WERI-Rb-1 (cell line): ENCODE measurements around the gene COL23A1.
"Not testable (repeated sequence)": the region's sequence is repeated elsewhere in the genome, so short reads cannot be mapped to it uniquely, and the experiment has no call there.

Source experiments
- DNase-seq: peaks from one replicate; pipeline ENCODE4 v3.0.0-alpha.2; 2020
- H3K27ac ChIP-seq: fragments of 250-450 bp; sonication (Bioruptor Pico); 2 replicates; pipeline ENCODE4 v1.5.1; 2020; ENCODE audit warnings: mild to moderate bottlenecking, moderate library complexity
- H3K27me3 ChIP-seq: fragments of 250-450 bp; sonication (Bioruptor Pico); 2 replicates; pipeline ENCODE4 v1.5.1; 2021; ENCODE audit warnings: mild to moderate bottlenecking, low read depth, moderate library complexity; ENCODE audit not compliant: insufficient read depth, severe bottlenecking
- H3K36me3 ChIP-seq: fragments of 250-450 bp; sonication (Bioruptor Pico); 2 replicates; pipeline ENCODE4 v1.5.1; 2020; ENCODE audit warnings: mild to moderate bottlenecking, moderate library complexity
- H3K4me3 ChIP-seq: 2 replicates; pipeline ENCODE4 v1.5.1; 2011; ENCODE audit warnings: low read depth, mild to moderate bottlenecking, control low read depth, low read length
- H3K9me3 ChIP-seq: fragments of 250-450 bp; sonication (Bioruptor Pico); 2 replicates; pipeline ENCODE4 v1.5.1; 2021; ENCODE audit warnings: mild to moderate bottlenecking, moderate library complexity; ENCODE audit not compliant: severe bottlenecking
- TF ChIP-seq, protein P1 (sequence below): IDR thresholded peaks from 2 replicates; pipeline ENCODE4 v1.5.1; 2011; ENCODE audit warnings: low read depth, mild to moderate bottlenecking, control low read depth, inconsistent platforms, low read length

The COL23A1 gene

DNA sequence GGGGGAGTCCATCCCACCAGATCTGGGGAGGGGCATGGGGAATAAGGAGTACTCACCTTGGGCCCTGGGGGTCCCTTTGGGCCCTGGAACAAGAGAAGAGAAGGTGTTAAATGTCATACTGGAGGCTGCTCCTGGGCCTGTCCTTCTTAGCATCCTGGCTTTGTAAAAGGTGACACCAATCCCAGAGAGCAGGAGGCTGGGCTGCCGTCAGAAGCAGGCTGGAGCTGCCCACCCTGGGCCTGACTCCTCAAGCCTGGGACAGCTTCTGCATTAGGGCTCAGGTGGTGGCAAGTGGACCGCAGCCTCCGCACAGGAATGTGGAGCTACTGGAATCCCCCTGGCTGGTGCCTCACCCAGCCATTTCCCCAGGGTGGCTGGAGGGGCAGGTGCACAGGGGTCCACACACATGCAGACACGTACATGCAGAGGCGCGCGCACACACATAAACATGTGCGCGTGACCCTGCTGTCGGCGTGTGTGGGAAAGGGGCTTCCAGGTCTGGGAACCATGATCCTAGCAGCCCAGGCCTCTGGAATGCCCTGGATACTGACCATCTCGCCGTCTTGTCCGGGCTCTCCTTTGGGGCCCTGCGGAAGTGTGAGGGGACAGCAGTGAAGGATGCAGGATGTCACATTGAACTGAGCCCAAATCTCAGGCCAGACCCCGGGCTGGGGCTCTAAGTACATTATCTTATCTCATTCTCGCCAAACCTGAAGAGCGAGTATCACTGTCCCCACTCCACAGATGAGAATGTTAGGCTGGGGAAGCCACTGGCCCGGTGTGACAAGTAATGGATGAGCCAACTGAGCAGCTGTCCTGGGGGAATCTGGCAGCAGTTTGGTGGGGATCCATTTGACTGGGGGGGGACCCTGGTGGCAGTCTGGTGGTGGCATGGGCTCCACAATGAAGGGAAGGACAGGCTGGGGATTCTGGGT is 328.3 kb downstream of the COL23A1 start:
- no peak for DNase-seq
- Histone ChIP-seq H3K4me3 (no peak overlapping the region), H3K27ac (no peak overlapping the region), H3K27me3 (no peaks in the 10 kb centered on the region), H3K36me3 (no peaks in the 10 kb centered on the region), H3K9me3 (no peaks in the 10 kb centered on the region)
- TF ChIP-seq, protein P1, sequence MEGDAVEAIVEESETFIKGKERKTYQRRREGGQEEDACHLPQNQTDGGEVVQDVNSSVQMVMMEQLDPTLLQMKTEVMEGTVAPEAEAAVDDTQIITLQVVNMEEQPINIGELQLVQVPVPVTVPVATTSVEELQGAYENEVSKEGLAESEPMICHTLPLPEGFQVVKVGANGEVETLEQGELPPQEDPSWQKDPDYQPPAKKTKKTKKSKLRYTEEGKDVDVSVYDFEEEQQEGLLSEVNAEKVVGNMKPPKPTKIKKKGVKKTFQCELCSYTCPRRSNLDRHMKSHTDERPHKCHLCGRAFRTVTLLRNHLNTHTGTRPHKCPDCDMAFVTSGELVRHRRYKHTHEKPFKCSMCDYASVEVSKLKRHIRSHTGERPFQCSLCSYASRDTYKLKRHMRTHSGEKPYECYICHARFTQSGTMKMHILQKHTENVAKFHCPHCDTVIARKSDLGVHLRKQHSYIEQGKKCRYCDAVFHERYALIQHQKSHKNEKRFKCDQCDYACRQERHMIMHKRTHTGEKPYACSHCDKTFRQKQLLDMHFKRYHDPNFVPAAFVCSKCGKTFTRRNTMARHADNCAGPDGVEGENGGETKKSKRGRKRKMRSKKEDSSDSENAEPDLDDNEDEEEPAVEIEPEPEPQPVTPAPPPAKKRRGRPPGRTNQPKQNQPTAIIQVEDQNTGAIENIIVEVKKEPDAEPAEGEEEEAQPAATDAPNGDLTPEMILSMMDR: no peak

DNA sequence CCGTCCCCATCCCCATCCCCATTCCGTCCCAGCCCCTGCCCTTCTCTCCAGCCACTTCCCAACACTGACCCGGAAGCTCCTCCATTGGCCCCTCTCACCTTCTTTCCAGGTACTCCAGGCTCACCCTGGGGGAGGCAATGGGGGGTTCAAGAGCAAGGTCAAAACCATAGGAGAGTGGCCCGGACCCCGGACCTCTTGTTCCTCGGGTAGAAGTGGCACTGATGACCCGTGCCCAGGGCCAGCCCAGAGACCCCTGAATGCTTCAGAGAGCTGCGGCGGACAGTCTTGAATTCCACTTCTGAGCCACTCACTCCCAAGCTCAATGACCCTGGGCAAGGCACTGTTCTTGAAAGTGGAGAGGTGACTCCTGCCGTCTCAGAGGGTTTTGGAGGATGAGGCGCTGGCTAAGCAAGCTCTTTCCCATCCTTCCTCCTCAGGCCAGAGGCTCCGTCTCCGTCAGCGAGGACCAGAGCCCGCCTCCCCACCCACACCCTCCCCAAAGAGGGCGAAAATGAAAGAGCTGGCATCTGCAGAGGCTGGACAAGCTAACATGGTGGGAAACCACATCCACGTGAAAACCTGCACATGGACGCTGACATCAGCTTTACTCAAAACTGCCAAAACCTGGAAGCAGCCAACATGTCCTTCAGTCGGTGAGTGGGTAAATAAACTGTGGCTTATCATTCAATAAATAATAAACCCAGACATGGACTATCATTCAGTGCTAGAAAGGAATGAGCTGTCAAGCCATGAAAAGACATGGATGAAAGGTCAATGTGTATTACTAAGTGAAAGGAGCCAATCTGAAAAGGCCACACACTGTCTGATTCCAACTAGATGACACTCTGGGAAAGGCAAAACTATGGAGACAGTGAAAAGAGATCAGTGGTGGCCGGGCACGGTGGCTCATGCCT is 330.3 kb downstream of the COL23A1 start:
- Histone ChIP-seq H3K27me3 (no peaks in the 10 kb centered on the region), H3K36me3 (no peaks in the 10 kb centered on the region), H3K9me3 (no peaks in the 10 kb centered on the region), H3K27ac (no peak overlapping the region), H3K4me3 (no peak overlapping the region)
- no peak for DNase-seq
- TF ChIP-seq, protein P1: no peak

DNA sequence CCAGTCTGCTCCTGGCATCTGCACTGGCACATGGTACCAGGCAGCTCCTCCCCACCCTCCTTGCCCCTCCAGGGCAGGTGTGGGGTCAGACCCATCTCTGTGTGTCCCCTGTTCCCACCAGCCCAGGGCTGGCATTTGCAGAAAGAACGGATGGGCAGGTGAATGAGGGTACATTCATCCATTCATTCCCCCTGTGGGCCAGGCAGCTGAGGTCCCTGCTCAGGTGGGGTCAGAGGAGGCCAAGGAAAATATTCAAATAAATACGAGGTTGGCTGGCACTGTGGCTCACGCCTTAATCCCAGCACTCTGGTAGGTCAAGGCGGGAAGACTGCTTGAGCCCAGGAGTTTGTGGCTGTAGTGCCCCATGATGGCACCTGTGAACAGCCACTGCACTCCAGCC is 332.5 kb downstream of the COL23A1 start:
- TF ChIP-seq, protein P1: no peak
- DNase-seq: no peak
- Histone ChIP-seq H3K9me3 (no peaks in the 10 kb centered on the region), H3K27me3 (no peaks in the 10 kb centered on the region), H3K27ac (no peak overlapping the region), H3K4me3 (no peak overlapping the region), H3K36me3 (no peaks in the 10 kb centered on the region)

DNA sequence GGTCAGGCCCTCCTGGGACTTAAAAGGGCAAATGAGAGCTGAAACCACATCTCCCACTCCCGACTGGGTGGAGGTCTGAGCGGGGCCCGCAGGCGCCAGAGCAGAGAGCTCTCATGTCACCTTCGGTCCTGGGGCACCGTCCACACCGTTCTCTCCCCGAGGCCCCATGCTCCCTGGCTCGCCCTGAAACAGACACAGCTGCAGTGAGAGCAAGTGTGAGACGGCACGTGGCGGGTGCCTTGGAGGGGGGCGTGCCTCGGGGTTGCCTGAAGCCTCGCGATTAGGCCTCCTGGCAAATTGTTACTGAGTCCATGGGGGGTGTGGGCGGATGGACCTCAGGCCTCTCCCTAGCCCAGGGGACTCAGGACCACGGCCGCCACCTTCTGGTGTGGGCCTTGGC is 333.4 kb downstream of the COL23A1 start:
- no peak overlapping the region for H3K27ac ChIP-seq
- DNase-seq: no peak
- H3K4me3 ChIP-seq: no peak overlapping the region
- H3K36me3 ChIP-seq: no peaks in the 10 kb centered on the region
- TF ChIP-seq, protein P1: no peak
- no peaks in the 10 kb centered on the region for H3K27me3 ChIP-seq
- no peaks in the 10 kb centered on the region for H3K9me3 ChIP-seq

DNA sequence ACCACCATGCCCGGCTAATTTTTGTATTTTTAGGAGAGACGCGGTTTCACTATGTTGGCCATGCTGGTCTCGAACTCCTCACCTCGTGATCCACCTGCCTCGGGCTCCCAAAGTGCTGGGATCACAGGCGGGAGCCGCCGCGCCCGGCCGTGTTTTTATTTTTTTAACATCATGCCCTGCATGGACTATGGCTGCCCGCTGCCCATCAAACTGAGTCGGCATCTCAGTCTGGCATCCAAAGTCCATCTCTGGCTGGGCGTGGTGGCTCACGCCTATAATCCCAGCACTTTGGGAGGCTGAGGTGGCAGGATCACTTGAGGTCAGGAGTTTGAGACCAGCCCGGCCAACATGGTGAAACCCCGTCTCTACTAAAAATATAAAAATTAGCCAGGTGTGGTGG is 336.6 kb downstream of the COL23A1 start:
- not testable (repeated sequence) for H3K9me3 ChIP-seq, H3K27ac ChIP-seq, H3K4me3 ChIP-seq, H3K27me3 ChIP-seq, DNase-seq, H3K36me3 ChIP-seq

DNA sequence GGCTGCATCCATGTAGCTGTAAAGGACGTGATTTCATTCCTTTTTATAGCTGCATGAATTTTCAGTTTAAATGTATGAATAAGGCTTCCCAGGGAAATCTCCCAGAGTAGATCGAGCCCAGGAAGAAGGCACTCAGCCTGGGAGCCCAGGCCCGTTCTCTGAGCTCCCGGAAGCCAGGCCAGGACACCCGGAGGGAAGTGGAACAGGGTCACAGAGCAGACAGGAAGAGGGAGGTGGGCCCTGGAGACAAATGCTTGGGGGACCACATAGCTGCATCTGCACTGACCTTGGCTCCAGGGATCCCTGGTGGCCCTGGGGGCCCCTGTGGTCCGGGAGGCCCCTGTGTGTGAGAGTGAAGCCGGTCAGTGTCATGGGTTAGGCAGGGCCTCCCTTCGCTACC is 337.9 kb downstream of the COL23A1 start:
- Histone ChIP-seq H3K4me3 (no peak overlapping the region), H3K36me3 (no peaks in the 10 kb centered on the region), H3K9me3 (no peaks in the 10 kb centered on the region), H3K27me3 (no peaks in the 10 kb centered on the region), H3K27ac (no peak overlapping the region)
- DNase-seq: no peak
- TF ChIP-seq, protein P1: no peak
